ENCODE data around the gene PITPNC1.

PITPNC1 gene

DNA sequence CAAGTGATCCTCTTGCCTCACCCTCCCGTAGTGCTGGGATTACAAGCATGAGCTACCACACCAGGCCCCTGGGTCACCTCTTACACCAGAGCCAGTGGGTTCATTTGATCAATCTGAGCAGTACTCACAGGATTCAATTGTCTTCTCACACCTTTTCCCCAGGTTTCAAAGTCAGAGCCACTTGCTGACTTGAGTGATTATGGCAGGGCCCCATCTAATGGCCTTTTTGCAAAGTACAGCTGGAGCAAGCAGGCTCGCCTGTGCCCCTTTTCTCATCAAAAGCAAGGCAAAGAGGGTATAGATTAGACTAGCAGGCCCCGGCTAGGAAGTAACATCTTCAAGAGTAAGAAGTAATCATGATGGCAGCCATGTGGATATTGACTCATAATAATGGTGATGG lies 225.9 kb downstream of the PITPNC1 start:
- TF ChIP-seq, protein P1, sequence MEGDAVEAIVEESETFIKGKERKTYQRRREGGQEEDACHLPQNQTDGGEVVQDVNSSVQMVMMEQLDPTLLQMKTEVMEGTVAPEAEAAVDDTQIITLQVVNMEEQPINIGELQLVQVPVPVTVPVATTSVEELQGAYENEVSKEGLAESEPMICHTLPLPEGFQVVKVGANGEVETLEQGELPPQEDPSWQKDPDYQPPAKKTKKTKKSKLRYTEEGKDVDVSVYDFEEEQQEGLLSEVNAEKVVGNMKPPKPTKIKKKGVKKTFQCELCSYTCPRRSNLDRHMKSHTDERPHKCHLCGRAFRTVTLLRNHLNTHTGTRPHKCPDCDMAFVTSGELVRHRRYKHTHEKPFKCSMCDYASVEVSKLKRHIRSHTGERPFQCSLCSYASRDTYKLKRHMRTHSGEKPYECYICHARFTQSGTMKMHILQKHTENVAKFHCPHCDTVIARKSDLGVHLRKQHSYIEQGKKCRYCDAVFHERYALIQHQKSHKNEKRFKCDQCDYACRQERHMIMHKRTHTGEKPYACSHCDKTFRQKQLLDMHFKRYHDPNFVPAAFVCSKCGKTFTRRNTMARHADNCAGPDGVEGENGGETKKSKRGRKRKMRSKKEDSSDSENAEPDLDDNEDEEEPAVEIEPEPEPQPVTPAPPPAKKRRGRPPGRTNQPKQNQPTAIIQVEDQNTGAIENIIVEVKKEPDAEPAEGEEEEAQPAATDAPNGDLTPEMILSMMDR (IDR thresholded peaks at IDR 0.05; ENCODE audit: borderline replicate concordance, control extremely low read depth, extremely low read depth, insufficient read depth, missing control alignments): peak; percentile 66
- DNase-seq (ENCODE audit: low spot score): peak; percentile 78
- in situ Hi-C loops (cut with MboI; ENCODE audit: low sequenced_read_pairs, unreplicated experiment): no loop called here

DNA sequence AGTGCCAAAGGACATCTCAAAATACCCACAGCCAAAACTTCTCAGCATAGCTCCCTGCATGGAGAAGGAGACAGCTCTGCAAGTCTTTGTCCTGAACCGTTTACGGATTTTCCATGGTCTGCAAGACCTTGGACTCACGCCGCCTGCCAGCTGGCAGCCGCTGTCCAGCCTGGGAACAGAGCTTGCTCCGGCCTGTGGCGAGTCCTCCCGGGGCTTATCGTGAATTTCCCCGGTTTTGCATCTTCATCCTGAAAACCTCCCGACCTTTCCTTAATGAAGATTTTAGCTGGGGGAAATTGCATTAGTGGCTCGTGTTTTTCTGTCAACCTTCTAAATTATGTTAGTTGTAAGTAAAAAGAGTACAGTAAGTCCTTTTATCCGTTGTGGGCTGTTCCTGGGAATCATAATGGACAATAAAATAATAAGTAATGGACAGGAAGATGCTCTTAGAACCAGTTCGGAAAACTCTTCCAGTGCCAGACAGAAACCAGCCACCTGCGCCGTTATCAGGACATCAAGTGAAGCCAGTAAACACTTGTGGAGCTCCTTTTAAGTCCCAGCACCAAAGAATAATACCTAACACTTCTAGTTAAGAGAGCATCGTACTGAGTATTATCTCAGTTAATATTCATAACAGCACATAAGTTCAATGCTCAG lies 228.3 kb downstream of the PITPNC1 start:
- TF ChIP-seq, protein P1 (IDR thresholded peaks at IDR 0.05; ENCODE audit: borderline replicate concordance, control extremely low read depth, extremely low read depth, insufficient read depth, missing control alignments): no peak
- in situ Hi-C loops (cut with MboI; ENCODE audit: low sequenced_read_pairs, unreplicated experiment): no loop called here
- DNase-seq (ENCODE audit: low spot score): no peak

DNA sequence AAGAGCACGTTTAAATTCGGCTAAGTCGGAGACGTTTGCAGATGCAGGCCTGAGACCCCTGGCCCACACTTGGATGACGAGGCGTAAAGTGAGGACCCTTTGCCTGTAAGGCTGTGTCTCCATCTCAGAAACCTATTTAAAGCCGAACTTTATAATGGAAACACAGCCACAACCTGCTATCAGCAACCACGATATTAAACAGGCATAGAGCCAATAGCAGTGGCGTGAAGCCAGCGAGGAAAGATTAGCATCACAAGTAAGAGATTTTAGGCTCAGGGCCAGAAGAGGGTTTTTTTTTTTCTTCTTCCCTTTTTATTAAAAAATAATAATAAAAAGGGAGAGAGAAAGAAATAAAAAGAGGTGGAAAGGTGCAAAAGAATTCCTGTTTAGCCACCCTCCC lies 229.4 kb downstream of the PITPNC1 start:
- no peak for DNase-seq (ENCODE audit: low spot score)
- TF ChIP-seq, protein P1 (IDR thresholded peaks at IDR 0.05; ENCODE audit: borderline replicate concordance, control extremely low read depth, extremely low read depth, insufficient read depth, missing control alignments): no peak
- in situ Hi-C loops (cut with MboI; ENCODE audit: low sequenced_read_pairs, unreplicated experiment): no loop called here

DNA sequence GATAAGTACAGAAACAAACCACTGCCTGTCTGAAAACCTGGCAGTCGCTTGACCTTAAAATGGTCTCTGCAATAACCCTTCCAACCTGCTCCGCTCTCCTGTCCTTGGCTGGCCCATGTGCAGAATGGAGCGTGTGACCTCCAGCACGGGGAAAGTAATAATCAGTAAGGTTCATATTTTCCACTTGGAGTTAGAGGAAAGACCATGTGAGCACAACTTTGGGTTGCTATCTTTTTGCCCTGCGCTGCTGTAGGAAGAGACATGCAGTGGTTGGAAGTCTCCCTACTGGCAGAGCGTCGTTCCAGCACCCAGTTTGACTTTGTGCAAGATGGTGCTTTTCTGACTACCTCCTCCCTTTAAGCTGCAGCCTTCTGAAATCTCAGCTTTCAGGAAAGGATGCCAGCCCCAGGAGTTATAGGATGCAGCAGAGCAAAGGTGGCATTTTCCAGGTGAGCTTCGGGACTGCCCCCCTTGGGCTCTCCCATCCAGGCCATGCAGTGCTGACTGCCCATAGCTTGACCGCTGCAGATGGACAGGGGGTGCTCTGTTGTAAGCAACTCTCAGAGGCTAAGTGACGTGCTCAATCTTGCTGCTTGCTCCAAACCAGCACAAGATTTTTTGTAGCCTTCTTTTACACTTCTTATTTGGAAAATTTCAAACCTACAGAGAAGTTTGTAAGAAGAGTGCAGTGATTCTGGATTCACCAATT lies 230.0 kb downstream of the PITPNC1 start:
- DNase-seq (ENCODE audit: low spot score): no peak
- TF ChIP-seq, protein P1 (IDR thresholded peaks at IDR 0.05; ENCODE audit: borderline replicate concordance, control extremely low read depth, extremely low read depth, insufficient read depth, missing control alignments): no peak
- in situ Hi-C loops (cut with MboI; ENCODE audit: low sequenced_read_pairs, unreplicated experiment): no loop called here

DNA sequence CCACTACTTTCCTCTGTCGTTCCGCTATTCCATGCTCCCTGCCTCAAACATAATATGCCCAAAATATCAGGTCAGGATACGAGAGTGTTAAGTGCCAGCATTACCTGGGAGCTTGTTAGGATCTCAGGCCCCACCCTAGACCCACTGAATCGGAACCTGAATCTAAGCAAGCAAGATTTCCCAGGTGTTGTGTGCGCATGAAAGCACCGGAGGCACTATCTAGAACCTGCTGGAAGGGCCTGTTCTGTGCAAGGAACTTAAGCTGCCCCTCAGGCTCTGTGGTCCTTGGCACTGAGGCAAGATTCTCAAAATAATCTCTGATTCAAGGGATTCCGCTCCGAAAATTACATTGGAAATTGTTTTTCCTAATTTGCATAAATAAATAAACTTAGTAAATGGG lies 233.0 kb downstream of the PITPNC1 start:
- in situ Hi-C loops (cut with MboI; ENCODE audit: low sequenced_read_pairs, unreplicated experiment): no loop called here
- TF ChIP-seq, protein P1 (IDR thresholded peaks at IDR 0.05; ENCODE audit: borderline replicate concordance, control extremely low read depth, extremely low read depth, insufficient read depth, missing control alignments): no peak
- no peak for DNase-seq (ENCODE audit: low spot score)

DNA sequence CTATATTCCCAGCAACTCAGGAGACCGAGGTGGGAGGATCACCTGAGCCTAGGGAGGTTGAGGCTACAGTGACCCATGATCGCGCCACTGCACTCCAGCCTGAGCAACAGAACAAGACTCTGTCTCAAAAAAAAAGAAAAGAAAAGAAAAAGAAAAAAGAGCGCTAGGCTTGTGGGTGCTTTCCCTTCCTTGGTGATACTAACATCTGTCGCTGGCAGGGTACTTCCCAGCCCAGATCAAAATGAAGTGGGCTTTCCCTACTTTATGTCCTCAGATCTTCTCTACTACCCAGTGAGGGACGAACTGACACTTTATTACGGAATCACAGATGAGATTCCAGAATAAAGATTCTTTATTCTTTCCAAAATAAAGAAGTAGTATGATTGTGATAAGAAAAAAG lies 236.9 kb downstream of the PITPNC1 start:
- TF ChIP-seq, protein P1 (IDR thresholded peaks at IDR 0.05; ENCODE audit: borderline replicate concordance, control extremely low read depth, extremely low read depth, insufficient read depth, missing control alignments): no peak
- no peak for DNase-seq (ENCODE audit: low spot score)
- in situ Hi-C loops (cut with MboI; ENCODE audit: low sequenced_read_pairs, unreplicated experiment): no loop called here
